ENCODE measurements around the gene BAK1.

The BAK1 gene

DNA sequence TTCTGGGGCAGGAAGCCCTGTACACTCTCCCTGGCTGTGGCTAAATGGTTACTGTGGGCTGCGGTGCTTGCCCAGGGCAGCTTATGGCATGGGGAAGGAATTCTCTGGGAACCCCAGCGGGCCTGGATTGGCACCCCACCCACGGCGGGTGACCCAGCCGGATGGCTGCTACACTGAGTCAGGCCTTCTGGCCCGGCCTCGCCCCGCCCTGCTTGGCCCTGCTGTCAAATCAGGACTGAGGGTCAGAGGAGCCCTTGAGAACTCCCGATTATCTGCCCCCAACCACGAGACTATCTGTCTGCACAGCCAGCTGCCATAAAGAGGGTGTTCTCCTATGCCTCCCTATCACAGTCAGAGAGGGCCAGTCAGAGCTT is 33.7 kb upstream of the BAK1 start:
- Histone ChIP-seq H3K27ac (ENCODE audit: low read depth, low read length) (no peak overlapping the region), H3K4me2 (ENCODE audit: low read length) (no peak overlapping the region), H3K79me2 (ENCODE audit: control insufficient read depth, low read length) (no peaks in the 10 kb centered on the region), H3K9me3 (ENCODE audit: control insufficient read depth, insufficient read depth, low read length) (no peaks in the 10 kb centered on the region), H3F3A (ENCODE audit: control insufficient read depth, insufficient read depth) (no peaks in the 10 kb centered on the region), H3K9me2 (replicated peaks; ENCODE audit: control insufficient read depth, low read length) (no peaks in the 10 kb centered on the region), H3K27me3 (ENCODE audit: control insufficient read depth, low read length) (no peaks in the 10 kb centered on the region), H3K4me1 (ENCODE audit: control insufficient read depth, low read length) (peaks cover 32% of the 10 kb centered on the region), H3K36me3 (ENCODE audit: control insufficient read depth, low read length) (no peaks in the 10 kb centered on the region), H4K20me1 (ENCODE audit: control insufficient read depth, insufficient read depth, low read depth, low read length) (no peaks in the 10 kb centered on the region), H3K4me3 (ENCODE audit: low read length) (no peak overlapping the region)
- TF ChIP-seq CTCF (IDR thresholded peaks at IDR 0.05; ENCODE audit: low read depth, low read length, poor library complexity, severe bottlenecking) (no peak), EZH2phosphoT487 (IDR thresholded peaks at IDR 0.05; ENCODE audit: borderline replicate concordance, low read length) (no peak)

DNA sequence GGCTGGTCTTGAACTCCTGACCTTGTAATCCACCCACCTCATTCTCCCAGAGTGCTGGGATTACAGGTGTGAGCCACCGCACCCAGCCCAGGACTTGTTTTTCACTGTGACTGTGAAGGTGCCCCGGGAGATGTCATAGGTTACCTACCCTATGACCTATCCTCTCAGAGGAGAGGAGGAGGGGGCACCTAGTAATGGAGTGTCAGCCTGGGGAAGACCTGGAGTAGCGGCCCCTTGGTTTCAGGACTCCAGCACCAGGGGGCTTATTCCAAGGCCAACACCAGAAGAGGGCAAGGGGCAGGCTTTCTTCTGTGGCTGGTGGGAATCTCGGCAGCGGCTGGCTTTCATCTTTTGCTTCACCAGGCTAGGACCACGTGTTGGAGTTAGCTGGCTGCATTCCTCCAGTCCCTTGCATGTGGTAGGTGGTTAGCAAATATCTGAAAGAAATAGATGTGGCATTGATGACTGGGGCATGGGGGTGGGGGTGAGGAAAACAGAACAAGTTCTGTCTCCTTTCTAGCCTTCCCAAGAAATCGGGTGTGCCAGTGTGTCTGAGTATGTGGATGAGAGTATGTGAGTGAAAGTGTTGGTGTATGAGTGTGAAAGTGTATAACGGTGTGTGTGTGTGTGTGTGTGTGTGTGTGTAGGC is 33.2 kb upstream of the BAK1 start:
- H3K36me3 ChIP-seq (ENCODE audit: control insufficient read depth, low read length): no peaks in the 10 kb centered on the region
- H3K4me2 ChIP-seq (ENCODE audit: low read length): no peak overlapping the region
- no peaks in the 10 kb centered on the region for H3K79me2 ChIP-seq (ENCODE audit: control insufficient read depth, low read length)
- H3F3A ChIP-seq (ENCODE audit: control insufficient read depth, insufficient read depth): no peaks in the 10 kb centered on the region
- peaks cover 35% of the 10 kb centered on the region for H3K4me1 ChIP-seq (ENCODE audit: control insufficient read depth, low read length)
- H4K20me1 ChIP-seq (ENCODE audit: control insufficient read depth, insufficient read depth, low read depth, low read length): no peaks in the 10 kb centered on the region
- H3K27ac ChIP-seq (ENCODE audit: low read depth, low read length): no peak overlapping the region
- TF ChIP-seq EZH2phosphoT487 (IDR thresholded peaks at IDR 0.05; ENCODE audit: borderline replicate concordance, low read length) (no peak), CTCF (IDR thresholded peaks at IDR 0.05; ENCODE audit: low read depth, low read length, poor library complexity, severe bottlenecking) (no peak)
- H3K9me3 ChIP-seq (ENCODE audit: control insufficient read depth, insufficient read depth, low read length): no peaks in the 10 kb centered on the region
- no peaks in the 10 kb centered on the region for H3K27me3 ChIP-seq (ENCODE audit: control insufficient read depth, low read length)
- no peak overlapping the region for H3K4me3 ChIP-seq (ENCODE audit: low read length)
- H3K9me2 ChIP-seq (replicated peaks; ENCODE audit: control insufficient read depth, low read length): no peaks in the 10 kb centered on the region

GRCh38 chr6:33610779-33611732 is 31.0 kb upstream of the BAK1 start:
- Histone ChIP-seq H3K36me3 (ENCODE audit: control insufficient read depth, low read length) (no peaks in the 10 kb centered on the region), H3K27me3 (ENCODE audit: control insufficient read depth, low read length) (no peaks in the 10 kb centered on the region), H3K79me2 (ENCODE audit: control insufficient read depth, low read length) (no peaks in the 10 kb centered on the region), H3K9me3 (ENCODE audit: control insufficient read depth, insufficient read depth, low read length) (no peaks in the 10 kb centered on the region), H3K4me2 (ENCODE audit: low read length) (no peak overlapping the region), H3K4me1 (ENCODE audit: control insufficient read depth, low read length) (peaks cover 44% of the 10 kb centered on the region), H3F3A (ENCODE audit: control insufficient read depth, insufficient read depth) (no peaks in the 10 kb centered on the region), H3K4me3 (ENCODE audit: low read length) (no peak overlapping the region), H3K27ac (ENCODE audit: low read depth, low read length) (no peak overlapping the region), H3K9me2 (replicated peaks; ENCODE audit: control insufficient read depth, low read length) (no peaks in the 10 kb centered on the region), H4K20me1 (ENCODE audit: control insufficient read depth, insufficient read depth, low read depth, low read length) (no peaks in the 10 kb centered on the region)
- no peak for TF ChIP-seq EZH2phosphoT487 (IDR thresholded peaks at IDR 0.05; ENCODE audit: borderline replicate concordance, low read length)
- TF ChIP-seq CTCF (IDR thresholded peaks at IDR 0.05; ENCODE audit: low read depth, low read length, poor library complexity, severe bottlenecking): no peak
